ENCODE data around the gene SLC5A10. TPM values are rescaled to one million over a fixed set of nuclear protein-coding genes. Genes with fewer than 3 reads are reported as not detected.

Gene SLC5A10
- total RNA-seq, 1 donor from 2014 or later: 0.14 TPM

DNA sequence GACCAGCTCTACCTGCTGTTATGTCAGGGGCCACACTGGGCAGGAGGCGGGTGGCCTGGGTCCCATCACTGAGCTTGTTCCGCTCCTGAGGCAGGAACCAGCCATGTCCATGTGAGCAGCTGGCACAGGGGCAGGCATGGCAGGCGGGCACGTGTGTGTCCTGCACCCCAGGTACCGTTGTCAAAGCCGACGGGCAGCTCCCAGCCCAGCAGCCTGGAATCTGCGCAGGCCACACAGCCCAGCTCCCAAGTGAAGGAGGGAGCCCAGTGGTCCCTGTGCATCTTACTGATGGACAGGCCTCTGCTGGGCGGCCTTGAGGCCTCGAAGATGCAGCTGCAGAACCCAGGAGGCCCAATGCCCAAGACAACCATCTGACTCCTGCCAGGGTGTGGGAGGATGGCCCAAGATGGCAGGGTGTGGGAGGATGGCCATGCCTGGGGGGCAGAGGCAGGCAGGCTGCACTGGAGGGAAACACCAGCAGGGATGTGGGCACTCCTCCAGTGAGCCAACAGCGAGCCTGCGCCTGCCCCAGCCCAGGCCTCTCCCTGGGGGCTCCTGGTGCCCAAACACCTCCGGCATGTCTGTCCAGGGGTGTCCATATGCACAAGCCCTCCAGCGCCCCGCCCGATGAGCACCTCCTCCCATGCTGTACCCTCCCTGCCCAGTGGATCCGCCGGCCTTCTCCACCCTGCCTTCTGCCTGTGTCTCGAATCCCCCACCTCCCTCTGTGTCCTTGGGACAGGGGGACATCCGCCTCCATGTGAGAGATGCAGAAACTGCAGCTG, 39.8 kb downstream of the SLC5A10 start:
- Histone ChIP-seq H3K27ac (ENCODE audit: low read depth, low read length) (no peak overlapping the region), H3K4me1 (ENCODE audit: insufficient read depth, low read length) (no peaks in the 10 kb centered on the region), H2AFZ (ENCODE audit: low read depth, low read length) (no peak overlapping the region), H3K36me3 (ENCODE audit: insufficient read depth, low read length) (no peaks in the 10 kb centered on the region), H4K20me1 (ENCODE audit: insufficient read depth, low read length) (peaks cover 84% of the 10 kb centered on the region), H3K27me3 (ENCODE audit: insufficient read depth, low read length) (no peaks in the 10 kb centered on the region), H3K4me3 (ENCODE audit: insufficient read depth, low read depth, low read length) (no peak overlapping the region), H3K9me3 (ENCODE audit: insufficient read depth, low read depth, low read length) (peaks cover 5% of the 10 kb centered on the region), H3K79me2 (ENCODE audit: insufficient read depth, low read length) (peaks cover 82% of the 10 kb centered on the region), H3K4me2 (ENCODE audit: low read length) (no peak overlapping the region), H3K9ac (ENCODE audit: low read length) (no peak overlapping the region)
- Mint-ChIP-seq H3K4me3 (ENCODE audit: unreplicated experiment) (no peak overlapping the region), H3K9me3 (ENCODE audit: unreplicated experiment) (peaks cover 7% of the 10 kb centered on the region), H3K27me3 (ENCODE audit: low read depth, unreplicated experiment) (no peaks in the 10 kb centered on the region), H3K36me3 (ENCODE audit: low read depth, unreplicated experiment) (peaks cover 25% of the 10 kb centered on the region), H3K27ac (ENCODE audit: unreplicated experiment) (no peak overlapping the region), H3K4me1 (ENCODE audit: low read depth, unreplicated experiment) (no peaks in the 10 kb centered on the region)
- TF ChIP-seq EZH2 (IDR thresholded peaks at IDR 0.05; ENCODE audit: insufficient read depth, low read length): no peak
- TF ChIP-seq, protein P1, sequence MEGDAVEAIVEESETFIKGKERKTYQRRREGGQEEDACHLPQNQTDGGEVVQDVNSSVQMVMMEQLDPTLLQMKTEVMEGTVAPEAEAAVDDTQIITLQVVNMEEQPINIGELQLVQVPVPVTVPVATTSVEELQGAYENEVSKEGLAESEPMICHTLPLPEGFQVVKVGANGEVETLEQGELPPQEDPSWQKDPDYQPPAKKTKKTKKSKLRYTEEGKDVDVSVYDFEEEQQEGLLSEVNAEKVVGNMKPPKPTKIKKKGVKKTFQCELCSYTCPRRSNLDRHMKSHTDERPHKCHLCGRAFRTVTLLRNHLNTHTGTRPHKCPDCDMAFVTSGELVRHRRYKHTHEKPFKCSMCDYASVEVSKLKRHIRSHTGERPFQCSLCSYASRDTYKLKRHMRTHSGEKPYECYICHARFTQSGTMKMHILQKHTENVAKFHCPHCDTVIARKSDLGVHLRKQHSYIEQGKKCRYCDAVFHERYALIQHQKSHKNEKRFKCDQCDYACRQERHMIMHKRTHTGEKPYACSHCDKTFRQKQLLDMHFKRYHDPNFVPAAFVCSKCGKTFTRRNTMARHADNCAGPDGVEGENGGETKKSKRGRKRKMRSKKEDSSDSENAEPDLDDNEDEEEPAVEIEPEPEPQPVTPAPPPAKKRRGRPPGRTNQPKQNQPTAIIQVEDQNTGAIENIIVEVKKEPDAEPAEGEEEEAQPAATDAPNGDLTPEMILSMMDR (IDR thresholded peaks at IDR 0.05; ENCODE audit: insufficient read depth, low read depth, low read length): no peak
- no peak for DNase-seq (ENCODE audit: low read depth)
- FAIRE-seq: no peak

DNA sequence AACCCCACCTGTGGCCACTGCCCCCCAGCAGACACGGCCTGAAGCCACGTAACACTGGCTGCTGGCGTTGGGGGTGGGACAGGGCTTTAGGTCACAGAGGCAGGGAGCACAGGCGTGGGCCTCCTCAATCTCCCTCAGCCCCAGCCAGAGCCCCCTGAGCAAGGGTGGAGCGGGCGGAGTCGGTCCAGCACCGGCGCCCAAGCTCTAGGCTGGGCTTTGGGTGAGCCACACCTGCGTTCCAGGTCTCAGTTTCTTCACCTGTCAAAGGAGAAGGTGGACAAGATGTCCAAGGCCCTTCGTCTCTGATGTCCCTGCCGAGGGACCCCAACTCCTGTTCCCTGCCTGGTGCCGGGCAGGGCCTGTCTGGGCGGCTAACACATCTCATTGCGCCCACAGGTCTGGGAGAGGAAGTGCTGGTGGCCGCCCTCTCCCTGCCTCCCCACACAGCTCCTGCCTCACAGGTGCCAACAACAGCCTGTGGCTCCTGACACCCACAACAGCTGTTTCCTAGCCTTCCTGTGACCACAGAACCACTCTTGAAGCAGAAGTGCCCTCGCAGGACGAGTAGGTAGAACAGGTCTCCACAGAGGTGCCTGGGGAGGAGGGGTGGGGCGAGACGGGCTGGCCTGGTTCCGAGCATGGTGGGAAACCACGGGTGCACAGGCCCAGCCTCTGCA, 40.6 kb downstream of the SLC5A10 start:
- Histone ChIP-seq H3K27ac (ENCODE audit: low read depth, low read length) (no peak overlapping the region), H2AFZ (ENCODE audit: low read depth, low read length) (no peak overlapping the region), H3K9ac (ENCODE audit: low read length) (no peak overlapping the region), H3K27me3 (ENCODE audit: insufficient read depth, low read length) (no peaks in the 10 kb centered on the region), H3K36me3 (ENCODE audit: insufficient read depth, low read length) (peaks cover 4% of the 10 kb centered on the region), H3K79me2 (ENCODE audit: insufficient read depth, low read length) (peaks cover 90% of the 10 kb centered on the region), H3K4me3 (ENCODE audit: insufficient read depth, low read depth, low read length) (no peak overlapping the region), H4K20me1 (ENCODE audit: insufficient read depth, low read length) (peaks cover 87% of the 10 kb centered on the region), H3K4me1 (ENCODE audit: insufficient read depth, low read length) (no peaks in the 10 kb centered on the region), H3K9me3 (ENCODE audit: insufficient read depth, low read depth, low read length) (peaks cover 5% of the 10 kb centered on the region), H3K4me2 (ENCODE audit: low read length) (no peak overlapping the region)
- Mint-ChIP-seq H3K9me3 (ENCODE audit: unreplicated experiment) (peaks cover 7% of the 10 kb centered on the region), H3K27me3 (ENCODE audit: low read depth, unreplicated experiment) (no peaks in the 10 kb centered on the region), H3K4me3 (ENCODE audit: unreplicated experiment) (no peak overlapping the region), H3K27ac (ENCODE audit: unreplicated experiment) (no peak overlapping the region), H3K4me1 (ENCODE audit: low read depth, unreplicated experiment) (no peaks in the 10 kb centered on the region), H3K36me3 (ENCODE audit: low read depth, unreplicated experiment) (peaks cover 24% of the 10 kb centered on the region)
- TF ChIP-seq, protein P1 (IDR thresholded peaks at IDR 0.05; ENCODE audit: insufficient read depth, low read depth, low read length): no peak
- no peak for TF ChIP-seq EZH2 (IDR thresholded peaks at IDR 0.05; ENCODE audit: insufficient read depth, low read length)
- FAIRE-seq (no peak), DNase-seq (ENCODE audit: low read depth) (no peak)
